Caco-2 (cell line): ENCODE data around the gene ST6GALNAC1. TPM values are rescaled to one million over a fixed set of nuclear protein-coding genes. Genes with fewer than 3 reads are reported as not detected.

Source experiments
- BruUV-seq: library from RNA; stranded (reverse); fragments of 400-500 nt; replicated peaks from 2 replicates; lab custom pipeline; 2021; lab: Mats Ljungman, UMichigan
- CTCF ChIA-PET: fragments of 300-600 bp; sonication (Branson Sonifier 250); formaldehyde crosslinking; loops from one replicate; lab custom pipeline; 2022; ENCODE audit warnings: antibody characterized with exemption; lab: Charles Lee
- POLR2A ChIA-PET: fragments of 300-600 bp; sonication (Branson Sonifier 250); formaldehyde crosslinking; loops from one replicate; lab custom pipeline; 2022; ENCODE audit warnings: antibody characterized with exemption; lab: Charles Lee
- DNase-seq, 2 experiments: peaks; one replicate each; pipeline versions ENCODE4 v3.0.0 to v3.0.0-alpha.2; 2020 to 2022
- H3K27me3 ChIP-seq: replicated peaks from 2 replicates; pipeline ENCODE4 v1.6.0; 2011; ENCODE audit warnings: low read length; ENCODE audit not compliant: control insufficient read depth, insufficient read depth
- H3K36me3 ChIP-seq: 2 replicates; pipeline ENCODE4 v1.5.1; 2011; ENCODE audit warnings: low read length; ENCODE audit not compliant: control insufficient read depth, insufficient read depth
- H3K4me1 ChIP-seq: fragments of 250-450 bp; sonication (Bioruptor Pico); 2 replicates; pipeline ENCODE4 v1.5.1; 2020; ENCODE audit warnings: mild to moderate bottlenecking
- H3K4me3 ChIP-seq: 2 replicates; pipeline ENCODE4 v1.5.1; 2011; ENCODE audit warnings: low read depth, mild to moderate bottlenecking, control low read depth, low read length
- H3K9me3 ChIP-seq: fragments of 250-450 bp; sonication (Bioruptor Pico); 2 replicates; pipeline ENCODE4 v1.5.1; 2020; ENCODE audit warnings: mild to moderate bottlenecking, moderate library complexity
- H3K27ac Mint-ChIP-seq: one replicate; pipeline ENCODE4 v1.8.0; 2022; ENCODE audit warnings: mixed read lengths; ENCODE audit not compliant: unreplicated experiment
- H3K27me3 Mint-ChIP-seq: one replicate; pipeline ENCODE4 v1.8.0; 2022; ENCODE audit warnings: mixed read lengths; ENCODE audit not compliant: insufficient read depth, unreplicated experiment
- H3K36me3 Mint-ChIP-seq: one replicate; pipeline ENCODE4 v1.8.0; 2022; ENCODE audit warnings: mild to moderate bottlenecking, mixed read lengths; ENCODE audit not compliant: insufficient read depth, unreplicated experiment
- H3K4me1 Mint-ChIP-seq: one replicate; pipeline ENCODE4 v1.8.0; 2022; ENCODE audit warnings: low read depth, mixed read lengths; ENCODE audit not compliant: unreplicated experiment
- H3K4me3 Mint-ChIP-seq: one replicate; pipeline ENCODE4 v1.8.0; 2022; ENCODE audit warnings: mild to moderate bottlenecking, moderate library complexity, mixed read lengths; ENCODE audit not compliant: unreplicated experiment
- H3K9me3 Mint-ChIP-seq: one replicate; pipeline ENCODE4 v1.8.0; 2022; ENCODE audit warnings: mixed read lengths; ENCODE audit not compliant: unreplicated experiment
- intact Hi-C: fragments of 100-400 bp; cut with micrococcal nuclease; formaldehyde crosslinking; loops from one replicate; pipeline ENCODE4 v1.10.0; 2022; ENCODE audit not compliant: unreplicated experiment
- total RNA-seq: library from RNA; stranded (reverse); gene quantifications from 2 replicates; pipeline ENCODE4 v1.2.3, GENCODE V29; 2022
- TF ChIP-seq, protein P1 (sequence below), 2 experiments: fragments of 200-600 bp in 1 of 2; IDR thresholded peaks; 1 replicate in 1 of 2; 2 replicates in 1 of 2; pipeline versions ENCODE4 v1.5.1 to v1.8.0; 2011 to 2022; ENCODE audit warnings: antibody characterized with exemption in 1 of 2, control low read depth in 1 of 2, inconsistent platforms in 1 of 2, low read depth in 1 of 2, low read length in 1 of 2, mild to moderate bottlenecking in 1 of 2, moderate library complexity in 1 of 2; ENCODE audit not compliant: insufficient read depth in 1 of 2, severe bottlenecking in 1 of 2, unreplicated experiment in 1 of 2

ST6GALNAC1 gene
- total RNA-seq, 1 experiment from 2014 or later, result 1.7 TPM

DNA sequence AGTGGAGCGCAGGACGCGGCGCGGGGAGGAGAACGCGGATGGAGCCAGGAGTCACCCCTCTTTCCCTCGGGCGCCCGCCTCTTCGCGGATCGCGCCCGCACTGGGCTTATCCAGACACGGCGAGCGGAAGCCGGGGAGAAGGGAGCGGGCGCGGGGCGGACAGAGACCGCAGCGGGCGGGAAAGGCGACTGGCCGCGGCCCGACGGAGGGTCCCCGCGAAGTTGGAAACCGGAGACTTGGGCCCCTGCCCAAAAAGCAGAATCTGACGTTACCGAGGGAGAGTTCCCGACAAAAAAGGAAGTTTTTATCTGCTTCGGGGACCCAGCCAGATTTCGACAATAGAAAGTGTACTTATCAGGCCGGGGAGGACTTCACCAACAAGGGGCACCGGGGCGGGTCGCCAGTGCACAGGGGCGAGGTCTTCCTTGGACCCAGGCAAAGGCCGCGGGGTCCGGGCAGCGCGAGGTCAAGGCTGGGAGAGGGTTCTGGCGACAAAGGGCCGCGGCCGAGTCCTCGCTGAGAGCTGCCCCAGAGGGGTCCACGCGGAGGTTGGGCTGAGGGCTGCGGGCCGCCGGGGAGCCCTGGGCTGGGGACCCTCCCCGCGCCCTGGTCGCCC, 58.4 kb downstream of the ST6GALNAC1 start:
- Histone ChIP-seq H3K4me3 (peak overlapping the region; percentile 40), H3K9me3 (no peaks in the 10 kb centered on the region), H3K4me1 (peaks cover 28% of the 10 kb centered on the region), H3K36me3 (no peaks in the 10 kb centered on the region), H3K27me3 (no peaks in the 10 kb centered on the region)
- TF ChIP-seq, protein P1, sequence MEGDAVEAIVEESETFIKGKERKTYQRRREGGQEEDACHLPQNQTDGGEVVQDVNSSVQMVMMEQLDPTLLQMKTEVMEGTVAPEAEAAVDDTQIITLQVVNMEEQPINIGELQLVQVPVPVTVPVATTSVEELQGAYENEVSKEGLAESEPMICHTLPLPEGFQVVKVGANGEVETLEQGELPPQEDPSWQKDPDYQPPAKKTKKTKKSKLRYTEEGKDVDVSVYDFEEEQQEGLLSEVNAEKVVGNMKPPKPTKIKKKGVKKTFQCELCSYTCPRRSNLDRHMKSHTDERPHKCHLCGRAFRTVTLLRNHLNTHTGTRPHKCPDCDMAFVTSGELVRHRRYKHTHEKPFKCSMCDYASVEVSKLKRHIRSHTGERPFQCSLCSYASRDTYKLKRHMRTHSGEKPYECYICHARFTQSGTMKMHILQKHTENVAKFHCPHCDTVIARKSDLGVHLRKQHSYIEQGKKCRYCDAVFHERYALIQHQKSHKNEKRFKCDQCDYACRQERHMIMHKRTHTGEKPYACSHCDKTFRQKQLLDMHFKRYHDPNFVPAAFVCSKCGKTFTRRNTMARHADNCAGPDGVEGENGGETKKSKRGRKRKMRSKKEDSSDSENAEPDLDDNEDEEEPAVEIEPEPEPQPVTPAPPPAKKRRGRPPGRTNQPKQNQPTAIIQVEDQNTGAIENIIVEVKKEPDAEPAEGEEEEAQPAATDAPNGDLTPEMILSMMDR (IDR thresholded peaks at IDR 0.05; ENCODE audit: insufficient read depth in 1 of 2, low read depth in 1 of 2, low read length in 1 of 2, severe bottlenecking in 1 of 2, unreplicated experiment in 1 of 2), result no peak
- ChIA-PET CTCF (interaction anchor here (1.5 kb wide), 1 partner anchor 62 kb away, joined by 3 read pairs; no protein-coding TSS in a partner anchor), POLR2A (no interaction called here)
- Mint-ChIP-seq H3K36me3 (no peaks in the 10 kb centered on the region), H3K9me3 (no peaks in the 10 kb centered on the region), H3K4me1 (peaks cover 20% of the 10 kb centered on the region), H3K27me3 (no peaks in the 10 kb centered on the region), H3K27ac (no peak overlapping the region), H3K4me3 (peak overlapping the region; percentile 62)
- BruUV-seq, result TSS peak; percentile 46
- no peak for DNase-seq
- intact Hi-C loops, result loop anchor here (5.0 kb wide), 1 partner anchor 37 kb away; no protein-coding TSS in a partner anchor

DNA sequence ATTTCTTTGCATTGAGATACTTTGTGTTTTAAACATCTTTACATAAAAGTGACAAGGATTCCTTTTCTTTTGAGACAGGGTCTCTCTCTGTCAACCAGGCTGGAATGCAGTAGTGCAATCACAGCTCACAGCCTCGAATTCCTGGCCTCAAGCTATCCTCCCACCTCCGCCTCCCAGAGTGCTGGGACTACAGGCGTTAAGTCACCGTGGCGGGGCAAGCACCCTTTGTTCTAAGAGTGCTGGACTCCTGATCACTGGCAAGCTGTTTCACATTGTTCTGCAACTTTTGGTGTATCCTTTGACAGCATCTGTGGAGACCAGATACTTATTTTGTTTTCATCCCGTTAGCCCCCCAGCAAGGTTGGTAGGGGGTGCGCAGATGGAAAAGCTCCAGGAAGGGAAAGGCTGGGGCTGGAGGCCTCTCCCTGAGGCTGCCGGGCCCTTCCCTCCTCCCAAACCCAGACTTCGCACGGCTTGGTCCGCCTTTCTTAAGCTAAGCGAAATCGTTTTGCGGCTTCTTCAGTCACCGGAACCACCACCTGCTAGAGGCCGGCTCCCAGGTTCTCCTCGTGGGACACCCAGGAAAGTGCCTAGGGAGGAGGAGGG, 59.0 kb downstream of the ST6GALNAC1 start:
- H3K4me3 ChIP-seq, result no peak overlapping the region
- Mint-ChIP-seq H3K27me3 (no peaks in the 10 kb centered on the region), H3K36me3 (no peaks in the 10 kb centered on the region), H3K4me3 (peak overlapping the region; percentile 62), H3K9me3 (no peaks in the 10 kb centered on the region), H3K27ac (no peak overlapping the region), H3K4me1 (peaks cover 14% of the 10 kb centered on the region)
- intact Hi-C loops, result loop anchor here (5.0 kb wide), 1 partner anchor 38 kb away; no protein-coding TSS in a partner anchor
- H3K36me3 ChIP-seq, result no peaks in the 10 kb centered on the region
- TF ChIP-seq, protein P1 (IDR thresholded peaks at IDR 0.05; ENCODE audit: insufficient read depth in 1 of 2, low read depth in 1 of 2, low read length in 1 of 2, severe bottlenecking in 1 of 2, unreplicated experiment in 1 of 2), result no peak
- no TSS peak for BruUV-seq
- no peaks in the 10 kb centered on the region for H3K9me3 ChIP-seq
- CTCF ChIA-PET, result interaction anchor here (0.5 kb wide), 1 partner anchor 94 kb away, joined by 3 read pairs; no protein-coding TSS in a partner anchor
- no peaks in the 10 kb centered on the region for H3K27me3 ChIP-seq
- POLR2A ChIA-PET, result interaction anchor here (0.6 kb wide), 1 partner anchor 68 kb away, joined by 4 read pairs; no protein-coding TSS in a partner anchor
- no peak for DNase-seq
- H3K4me1 ChIP-seq, result peaks cover 27% of the 10 kb centered on the region

DNA sequence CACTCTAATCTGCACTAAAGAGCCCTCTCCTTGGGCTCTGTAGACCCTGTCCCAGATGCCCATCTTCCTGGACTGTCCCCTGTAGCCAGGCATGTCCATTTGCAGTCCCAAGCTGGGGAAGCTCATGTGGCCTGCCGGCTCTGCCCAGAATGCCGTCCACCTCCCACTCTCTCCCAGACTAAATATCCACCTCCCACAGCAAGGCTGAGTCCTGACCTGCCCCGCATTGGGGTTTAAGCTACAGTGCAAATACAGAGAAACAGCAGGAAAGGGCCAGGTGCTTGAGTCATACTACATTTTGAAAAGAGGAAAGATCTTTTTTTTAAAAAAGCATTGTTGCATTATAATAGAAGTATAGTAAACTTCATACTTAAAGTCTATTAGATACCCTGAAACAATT, 60.9 kb downstream of the ST6GALNAC1 start:
- H3K9me3 ChIP-seq, result no peaks in the 10 kb centered on the region
- POLR2A ChIA-PET, result no interaction called here
- TF ChIP-seq, protein P1 (IDR thresholded peaks at IDR 0.05; ENCODE audit: insufficient read depth in 1 of 2, low read depth in 1 of 2, low read length in 1 of 2, severe bottlenecking in 1 of 2, unreplicated experiment in 1 of 2), result no peak
- Mint-ChIP-seq H3K9me3 (no peaks in the 10 kb centered on the region), H3K4me1 (no peaks in the 10 kb centered on the region), H3K27ac (no peak overlapping the region), H3K4me3 (no peak overlapping the region), H3K27me3 (no peaks in the 10 kb centered on the region), H3K36me3 (no peaks in the 10 kb centered on the region)
- H3K27me3 ChIP-seq, result no peaks in the 10 kb centered on the region
- no peaks in the 10 kb centered on the region for H3K36me3 ChIP-seq
- intact Hi-C loops, result no loop called here
- H3K4me3 ChIP-seq, result no peak overlapping the region
- CTCF ChIA-PET, result interaction anchor here (0.8 kb wide), 1 partner anchor 13 kb away, joined by 3 read pairs; a partner anchor contains a TSS
- no peak for DNase-seq
- no TSS peak for BruUV-seq
- H3K4me1 ChIP-seq, result peaks cover 12% of the 10 kb centered on the region
